Neutrophil (primary cell): ENCODE results near the gene SLC16A9.

Experiments used
- H3K27ac ChIP-seq: fragments of 200-600 bp; sonication (generic); 2 replicates; pipeline ENCODE4 v1.5.1; 2016; ENCODE audit warnings: mild to moderate bottlenecking, moderate library complexity
- H3K27me3 ChIP-seq: fragments of 200-600 bp; sonication (generic); 2 replicates; pipeline ENCODE4 v1.6.0; 2016; ENCODE audit warnings: mild to moderate bottlenecking
- H3K36me3 ChIP-seq: fragments of 200-600 bp; sonication (generic); 2 replicates; pipeline ENCODE4 v1.5.1; 2017
- H3K4me1 ChIP-seq, 2 experiments: fragments of 200-600 bp in 1 of 2; sonication (generic) in 1 of 2; 1 replicate in 1 of 2; 2 replicates in 1 of 2; pipeline versions ENCODE4 v1.5.1 to v1.6.1; 2013 to 2016; ENCODE audit warnings: low read depth in 1 of 2, low read length in 1 of 2, mild to moderate bottlenecking in 1 of 2, moderate library complexity in 1 of 2; ENCODE audit not compliant: control insufficient read depth in 1 of 2, insufficient read depth in 1 of 2
- H3K4me3 ChIP-seq, 2 experiments: fragments of 200-600 bp in 1 of 2; sonication (generic) in 1 of 2; 1 replicate in 1 of 2; 2 replicates in 1 of 2; pipeline ENCODE4 v1.5.1; 2013 to 2016; ENCODE audit warnings: low read depth in 1 of 2, low read length in 1 of 2, mild to moderate bottlenecking in 1 of 2, moderate library complexity in 1 of 2
- H3K9me3 ChIP-seq: fragments of 200-600 bp; sonication (generic); 2 replicates; pipeline ENCODE4 v1.5.1; 2016
- CTCF ChIP-seq: fragments of 200-600 bp; sonication (generic); IDR thresholded peaks from 2 replicates; pipeline ENCODE4 v1.5.1; 2016; ENCODE audit warnings: antibody characterized with exemption

The SLC16A9 gene

GRCh38 chr10:59688921-59689351 lies 20.7 kb downstream of the SLC16A9 start:
- H3K4me1 ChIP-seq, result no peaks in the 10 kb centered on the region
- no peak overlapping the region for H3K4me3 ChIP-seq
- H3K9me3 ChIP-seq, result no peaks in the 10 kb centered on the region
- H3K36me3 ChIP-seq, result no peaks in the 10 kb centered on the region
- TF ChIP-seq CTCF, result no peak
- no peaks in the 10 kb centered on the region for H3K27me3 ChIP-seq
- H3K27ac ChIP-seq, result no peak overlapping the region

- Histone ChIP-seq H3K4me1 (no peaks in the 10 kb centered on the region), H3K27me3 (no peaks in the 10 kb centered on the region), H3K9me3 (no peaks in the 10 kb centered on the region), H3K4me3 (no peak overlapping the region), H3K36me3 (no peaks in the 10 kb centered on the region), H3K27ac (no peak overlapping the region)
- TF ChIP-seq CTCF, result no peak
Observed at GRCh38 chr10:59687657-59688056, 22.0 kb downstream of the SLC16A9 start.

- no peaks in the 10 kb centered on the region for H3K9me3 ChIP-seq
- no peaks in the 10 kb centered on the region for H3K27me3 ChIP-seq
- no peaks in the 10 kb centered on the region for H3K36me3 ChIP-seq
- H3K4me3 ChIP-seq, result no peak overlapping the region
- H3K4me1 ChIP-seq, result no peaks in the 10 kb centered on the region
- TF ChIP-seq CTCF, result no peak
- H3K27ac ChIP-seq, result no peak overlapping the region
Observed at GRCh38 chr10:59684006-59684405, 25.6 kb downstream of the SLC16A9 start.

GRCh38 chr10:59682986-59683937 lies 26.4 kb downstream of the SLC16A9 start:
- Histone ChIP-seq H3K4me1 (no peaks in the 10 kb centered on the region), H3K9me3 (no peaks in the 10 kb centered on the region), H3K27ac (no peak overlapping the region), H3K36me3 (no peaks in the 10 kb centered on the region), H3K27me3 (no peaks in the 10 kb centered on the region), H3K4me3 (no peak overlapping the region)
- no peak for TF ChIP-seq CTCF

GRCh38 chr10:59680199-59680598 lies 29.5 kb downstream of the SLC16A9 start:
- Histone ChIP-seq H3K36me3 (no peaks in the 10 kb centered on the region), H3K9me3 (no peaks in the 10 kb centered on the region), H3K27ac (no peak overlapping the region), H3K27me3 (no peaks in the 10 kb centered on the region), H3K4me1 (no peaks in the 10 kb centered on the region), H3K4me3 (no peak overlapping the region)
- TF ChIP-seq CTCF, result no peak
